GM21528 (cell line): ENCODE data around the gene CHST9.
"Not testable (repeated sequence)": the region's sequence is repeated elsewhere in the genome, so short reads cannot be mapped to it uniquely, and the experiment has no call there.

ENCODE experiments used
- ATAC-seq: cut with Tn5 transposase; IDR thresholded peaks from one replicate; pipeline ENCODE4 v1.9.1; 2021; ENCODE audit warnings: mild to moderate bottlenecking, moderate library complexity; ENCODE audit not compliant: unreplicated experiment, low FRiP score

The CHST9 gene

GRCh38 chr18:27175245-27175644 is 9.9 kb downstream of the CHST9 start:
- no peak for ATAC-seq

GRCh38 chr18:27171993-27172392 is 13.1 kb downstream of the CHST9 start:
- ATAC-seq, result no peak

GRCh38 chr18:27165412-27165811 is 19.7 kb downstream of the CHST9 start:
- ATAC-seq, result no peak

- no peak for ATAC-seq
These were observed 20.2 kb downstream of the CHST9 start for GRCh38 chr18:27164905-27165304.

GRCh38 chr18:27163197-27163716 is 21.9 kb downstream of the CHST9 start:
- not testable (repeated sequence) for ATAC-seq

- not testable (repeated sequence) for ATAC-seq
These were observed 35.9 kb downstream of the CHST9 start for GRCh38 chr18:27149240-27149639.

- ATAC-seq, result no peak
These were observed 40.4 kb downstream of the CHST9 start for GRCh38 chr18:27144672-27145071.

GRCh38 chr18:27143580-27144287 is 41.4 kb downstream of the CHST9 start:
- no peak for ATAC-seq

- ATAC-seq, result no peak
These were observed 42.2 kb downstream of the CHST9 start for GRCh38 chr18:27142891-27143290.

GRCh38 chr18:27141876-27142275 is 43.2 kb downstream of the CHST9 start:
- no peak for ATAC-seq

- no peak for ATAC-seq
These were observed 47.0 kb downstream of the CHST9 start for GRCh38 chr18:27138079-27138478.

GRCh38 chr18:27136208-27136535 is 48.9 kb downstream of the CHST9 start:
- no peak for ATAC-seq

GRCh38 chr18:27135504-27136207 is 49.5 kb downstream of the CHST9 start:
- no peak for ATAC-seq

GRCh38 chr18:27130065-27130630 is 55.0 kb downstream of the CHST9 start:
- no peak for ATAC-seq

- ATAC-seq, result no peak
These were observed 60.9 kb downstream of the CHST9 start for GRCh38 chr18:27124196-27124595.

- ATAC-seq, result no peak
These were observed 64.0 kb downstream of the CHST9 start for GRCh38 chr18:27121108-27121507.

- no peak for ATAC-seq
These were observed 64.9 kb downstream of the CHST9 start for GRCh38 chr18:27120246-27120645.

- no peak for ATAC-seq
These were observed 66.1 kb downstream of the CHST9 start for GRCh38 chr18:27118973-27119372.

GRCh38 chr18:27114842-27115241 is 70.3 kb downstream of the CHST9 start:
- no peak for ATAC-seq

- no peak for ATAC-seq
These were observed 71.8 kb downstream of the CHST9 start for GRCh38 chr18:27113358-27113757.

GRCh38 chr18:27110319-27110718 is 74.8 kb downstream of the CHST9 start:
- ATAC-seq, result no peak

GRCh38 chr18:27109451-27109850 is 75.7 kb downstream of the CHST9 start:
- no peak for ATAC-seq
